Astrocyte (in vitro differentiated cells and primary cell): ENCODE data around the gene PPM1H. TPM values are rescaled to one million over a fixed set of nuclear protein-coding genes. Genes with fewer than 3 reads are reported as not detected.

ENCODE experiments used
- DNase-seq: peaks from one replicate; pipeline ENCODE4 v3.0.0-alpha.2; 2010; ENCODE audit warnings: low read depth
- FAIRE-seq: peaks from 2 replicates; lab custom pipeline; 2011; peaks lifted over from hg19 to GRCh38; lab: Jason Lieb, UNC
- H2AFZ ChIP-seq: 2 replicates; pipeline ENCODE4 v1.6.0; 2012; ENCODE audit warnings: low read depth, low read length, inconsistent platforms
- H3K27ac ChIP-seq: 2 replicates; pipeline ENCODE4 v1.5.1; 2011; ENCODE audit warnings: low read depth, low read length, inconsistent platforms
- H3K27me3 ChIP-seq: 2 replicates; pipeline ENCODE4 v1.6.0; 2011; ENCODE audit warnings: low read length, inconsistent platforms; ENCODE audit not compliant: insufficient read depth
- H3K36me3 ChIP-seq: 2 replicates; pipeline ENCODE4 v1.5.1; 2011; ENCODE audit warnings: low read length, inconsistent platforms; ENCODE audit not compliant: insufficient read depth
- H3K4me1 ChIP-seq: 2 replicates; pipeline ENCODE4 v1.5.1; 2011; ENCODE audit warnings: low read length, inconsistent platforms; ENCODE audit not compliant: insufficient read depth
- H3K4me2 ChIP-seq: 2 replicates; pipeline ENCODE4 v1.6.0; 2012; ENCODE audit warnings: low read length, inconsistent platforms
- H3K4me3 ChIP-seq: 2 replicates; pipeline ENCODE4 v1.5.1; 2011; ENCODE audit warnings: low read depth, mild to moderate bottlenecking, low read length, inconsistent platforms; ENCODE audit not compliant: insufficient read depth
- H3K79me2 ChIP-seq: 2 replicates; pipeline ENCODE4 v1.6.0; 2012; ENCODE audit warnings: mild to moderate bottlenecking, low read length, inconsistent platforms; ENCODE audit not compliant: insufficient read depth
- H3K9ac ChIP-seq: 2 replicates; pipeline ENCODE4 v1.6.0; 2012; ENCODE audit warnings: mild to moderate bottlenecking, low read length, inconsistent platforms
- H3K9me3 ChIP-seq: 2 replicates; pipeline ENCODE4 v1.5.1; 2012; ENCODE audit warnings: low read depth, mild to moderate bottlenecking, low read length, inconsistent platforms; ENCODE audit not compliant: insufficient read depth
- H4K20me1 ChIP-seq: 2 replicates; pipeline ENCODE4 v1.6.0; 2012; ENCODE audit warnings: low read length, inconsistent platforms; ENCODE audit not compliant: insufficient read depth
- H3K27ac Mint-ChIP-seq: one replicate; pipeline ENCODE4 v1.8.0; 2021; ENCODE audit warnings: mild to moderate bottlenecking, mixed read lengths; ENCODE audit not compliant: unreplicated experiment
- H3K27me3 Mint-ChIP-seq: one replicate; pipeline ENCODE4 v1.8.0; 2021; ENCODE audit warnings: low read depth, mixed read lengths; ENCODE audit not compliant: unreplicated experiment
- H3K36me3 Mint-ChIP-seq: one replicate; pipeline ENCODE4 v1.8.0; 2021; ENCODE audit warnings: low read depth, mixed read lengths; ENCODE audit not compliant: unreplicated experiment
- H3K4me1 Mint-ChIP-seq: one replicate; pipeline ENCODE4 v1.8.0; 2021; ENCODE audit warnings: low read depth, mixed read lengths; ENCODE audit not compliant: unreplicated experiment
- H3K4me3 Mint-ChIP-seq: one replicate; pipeline ENCODE4 v1.8.0; 2021; ENCODE audit warnings: mild to moderate bottlenecking, moderate library complexity, mixed read lengths; ENCODE audit not compliant: unreplicated experiment
- H3K9me3 Mint-ChIP-seq: one replicate; pipeline ENCODE4 v1.8.0; 2021; ENCODE audit warnings: mild to moderate bottlenecking, mixed read lengths; ENCODE audit not compliant: unreplicated experiment
- EZH2 ChIP-seq: IDR thresholded peaks from 2 replicates; pipeline ENCODE4 v1.6.1; 2012; ENCODE audit warnings: mild to moderate bottlenecking, low read length, inconsistent platforms; ENCODE audit not compliant: insufficient read depth
- total RNA-seq: library from RNA; stranded (reverse); gene quantifications from 2 replicates; pipeline ENCODE4 v1.2.1, GENCODE V29; 2021
- TF ChIP-seq, protein P1 (sequence below): IDR thresholded peaks from 2 replicates; pipeline ENCODE4 v1.5.1; 2011; ENCODE audit warnings: low read depth, mild to moderate bottlenecking, inconsistent platforms, low read length, moderate library complexity; ENCODE audit not compliant: insufficient read depth

Gene PPM1H
- total RNA-seq, 1 donor from 2014 or later = 7.8 TPM

DNA sequence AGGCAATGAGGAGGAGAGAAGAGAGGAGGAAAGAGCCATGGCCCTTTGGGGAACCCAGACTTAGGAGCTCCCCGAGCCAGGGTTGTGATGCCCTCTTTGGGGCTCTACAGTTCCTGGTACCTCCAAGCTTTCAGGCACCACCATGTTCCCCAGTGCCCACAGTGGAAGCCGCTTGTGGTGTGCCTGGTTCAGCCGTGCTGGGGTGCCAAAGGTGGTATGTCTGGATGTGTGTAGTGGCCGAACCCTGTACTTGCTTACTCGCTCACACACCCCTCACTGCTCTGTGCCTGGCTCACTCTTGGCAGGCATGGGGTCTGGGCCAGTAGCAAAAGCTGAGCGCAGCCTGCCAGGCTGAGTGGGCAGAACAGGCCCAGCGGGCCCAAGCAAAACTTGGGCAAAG is 257.6 kb downstream of the PPM1H start:
- H4K20me1 ChIP-seq = no peaks in the 10 kb centered on the region
- Mint-ChIP-seq H3K27ac (no peak overlapping the region), H3K27me3 (no peaks in the 10 kb centered on the region), H3K9me3 (peaks cover 9% of the 10 kb centered on the region), H3K4me1 (no peaks in the 10 kb centered on the region), H3K36me3 (peaks cover 6% of the 10 kb centered on the region), H3K4me3 (no peak overlapping the region)
- H3K27ac ChIP-seq = no peak overlapping the region
- H3K79me2 ChIP-seq = no peaks in the 10 kb centered on the region
- no peak for FAIRE-seq
- no peak overlapping the region for H2AFZ ChIP-seq
- peaks cover 16% of the 10 kb centered on the region for H3K9me3 ChIP-seq
- H3K27me3 ChIP-seq = no peaks in the 10 kb centered on the region
- TF ChIP-seq EZH2 = no peak
- TF ChIP-seq, protein P1, sequence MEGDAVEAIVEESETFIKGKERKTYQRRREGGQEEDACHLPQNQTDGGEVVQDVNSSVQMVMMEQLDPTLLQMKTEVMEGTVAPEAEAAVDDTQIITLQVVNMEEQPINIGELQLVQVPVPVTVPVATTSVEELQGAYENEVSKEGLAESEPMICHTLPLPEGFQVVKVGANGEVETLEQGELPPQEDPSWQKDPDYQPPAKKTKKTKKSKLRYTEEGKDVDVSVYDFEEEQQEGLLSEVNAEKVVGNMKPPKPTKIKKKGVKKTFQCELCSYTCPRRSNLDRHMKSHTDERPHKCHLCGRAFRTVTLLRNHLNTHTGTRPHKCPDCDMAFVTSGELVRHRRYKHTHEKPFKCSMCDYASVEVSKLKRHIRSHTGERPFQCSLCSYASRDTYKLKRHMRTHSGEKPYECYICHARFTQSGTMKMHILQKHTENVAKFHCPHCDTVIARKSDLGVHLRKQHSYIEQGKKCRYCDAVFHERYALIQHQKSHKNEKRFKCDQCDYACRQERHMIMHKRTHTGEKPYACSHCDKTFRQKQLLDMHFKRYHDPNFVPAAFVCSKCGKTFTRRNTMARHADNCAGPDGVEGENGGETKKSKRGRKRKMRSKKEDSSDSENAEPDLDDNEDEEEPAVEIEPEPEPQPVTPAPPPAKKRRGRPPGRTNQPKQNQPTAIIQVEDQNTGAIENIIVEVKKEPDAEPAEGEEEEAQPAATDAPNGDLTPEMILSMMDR = no peak
- H3K36me3 ChIP-seq = no peaks in the 10 kb centered on the region
- H3K4me2 ChIP-seq = no peak overlapping the region
- no peak overlapping the region for H3K9ac ChIP-seq
- no peak for DNase-seq
- H3K4me3 ChIP-seq = no peak overlapping the region
- H3K4me1 ChIP-seq = no peaks in the 10 kb centered on the region

- Histone ChIP-seq H3K4me3 (no peak overlapping the region), H2AFZ (no peak overlapping the region), H3K9me3 (peaks cover 16% of the 10 kb centered on the region), H3K27ac (no peak overlapping the region), H3K9ac (no peak overlapping the region), H3K36me3 (no peaks in the 10 kb centered on the region), H3K27me3 (no peaks in the 10 kb centered on the region), H3K4me2 (no peak overlapping the region), H4K20me1 (no peaks in the 10 kb centered on the region), H3K4me1 (no peaks in the 10 kb centered on the region), H3K79me2 (no peaks in the 10 kb centered on the region)
- Mint-ChIP-seq H3K9me3 (peaks cover 9% of the 10 kb centered on the region), H3K27ac (no peak overlapping the region), H3K4me3 (no peak overlapping the region), H3K36me3 (peaks cover 6% of the 10 kb centered on the region), H3K4me1 (no peaks in the 10 kb centered on the region), H3K27me3 (no peaks in the 10 kb centered on the region)
- DNase-seq (no peak), FAIRE-seq (no peak)
- TF ChIP-seq EZH2 = no peak
- TF ChIP-seq, protein P1 = no peak
Measured at GRCh38 chr12:62676521-62677307, 258.2 kb downstream of the PPM1H start.
